Cardiac muscle cell (in vitro differentiated cells and primary cell): ENCODE measurements around the gene TAS2R14. TPM values are rescaled to one million over a fixed set of nuclear protein-coding genes. Genes with fewer than 3 reads are reported as not detected.
A peak's percentile ranks its signal among the peaks of the same experiment; 100 is the strongest.

Experiments used
- DNase-seq, 2 donors: peaks; one replicate each; pipeline versions ENCODE4 v3.0.0 to v3.0.0-alpha.2; 2010 to 2017; ENCODE audit warnings: low read depth in 1 of 2, low spot score in 1 of 2
- H3K27ac ChIP-seq: fragments of 200-600 bp; sonication (generic); 2 replicates; pipeline ENCODE4 v1.5.1; 2016
- H3K27me3 ChIP-seq: fragments of 200-600 bp; sonication (generic); 2 replicates; pipeline ENCODE4 v1.6.0; 2016; ENCODE audit warnings: control low read depth
- H3K36me3 ChIP-seq: fragments of 200-600 bp; sonication (generic); 2 replicates; pipeline ENCODE4 v1.5.1; 2016; ENCODE audit warnings: control low read depth
- H3K4me1 ChIP-seq: fragments of 200-600 bp; sonication (generic); 2 replicates; pipeline ENCODE4 v1.8.1; 2017; ENCODE audit warnings: low read depth, mild to moderate bottlenecking, mixed run types
- H3K4me3 ChIP-seq: fragments of 200-600 bp; sonication (generic); 2 replicates; pipeline ENCODE4 v1.5.1; 2016; ENCODE audit warnings: mild to moderate bottlenecking
- H3K9me3 ChIP-seq: fragments of 200-600 bp; sonication (generic); 2 replicates; pipeline ENCODE4 v1.5.1; 2017; ENCODE audit warnings: low read depth, mild to moderate bottlenecking, control low read depth
- polyA plus RNA-seq: library from polyadenylated mRNA; unstranded; fragments of >200 nt; fragmentation: Nextera tagmentation; extraction: Ambion mirVana; gene quantifications from 2 replicates; pipeline ENCODE4 v1.2.1, GENCODE V29; 2016
- total RNA-seq: library from RNA; depleted of rRNA; stranded (reverse); fragments of >200 nt; gene quantifications from 2 replicates; pipeline ENCODE4 v1.2.3, GENCODE V29; 2016
- TF ChIP-seq, protein P1 (sequence below): IDR thresholded peaks from 2 replicates; pipeline ENCODE4 v1.5.1; 2012; ENCODE audit warnings: low read depth, mild to moderate bottlenecking, low read length

Gene TAS2R14
- total and polyA plus RNA-seq, 2 experiments from 2014 or later: 3.0 to 3.2 TPM

DNA sequence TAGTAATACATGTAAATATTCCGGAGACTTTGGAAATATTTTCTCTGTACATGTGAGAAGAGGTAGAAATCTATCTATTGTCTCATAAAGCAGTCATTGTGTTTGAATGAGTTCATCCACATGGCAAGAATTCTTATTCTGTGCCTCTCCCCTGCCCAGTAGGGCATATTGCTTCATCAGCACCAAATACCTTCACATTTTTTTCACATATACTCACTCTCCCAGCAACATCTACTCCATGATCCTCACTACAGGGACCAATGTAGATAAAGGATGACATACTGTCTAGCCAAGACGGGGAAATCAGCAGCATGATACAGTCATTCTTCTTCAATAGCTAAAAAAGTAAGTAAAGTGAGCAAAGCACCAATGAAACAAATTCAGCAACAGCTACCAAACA is 1.3 kb upstream of the TAS2R14 start:
- Histone ChIP-seq H3K36me3 (no peaks in the 10 kb centered on the region), H3K27me3 (no peaks in the 10 kb centered on the region), H3K27ac (no peak overlapping the region), H3K9me3 (no peaks in the 10 kb centered on the region), H3K4me1 (no peaks in the 10 kb centered on the region), H3K4me3 (no peak overlapping the region)
- TF ChIP-seq, protein P1, sequence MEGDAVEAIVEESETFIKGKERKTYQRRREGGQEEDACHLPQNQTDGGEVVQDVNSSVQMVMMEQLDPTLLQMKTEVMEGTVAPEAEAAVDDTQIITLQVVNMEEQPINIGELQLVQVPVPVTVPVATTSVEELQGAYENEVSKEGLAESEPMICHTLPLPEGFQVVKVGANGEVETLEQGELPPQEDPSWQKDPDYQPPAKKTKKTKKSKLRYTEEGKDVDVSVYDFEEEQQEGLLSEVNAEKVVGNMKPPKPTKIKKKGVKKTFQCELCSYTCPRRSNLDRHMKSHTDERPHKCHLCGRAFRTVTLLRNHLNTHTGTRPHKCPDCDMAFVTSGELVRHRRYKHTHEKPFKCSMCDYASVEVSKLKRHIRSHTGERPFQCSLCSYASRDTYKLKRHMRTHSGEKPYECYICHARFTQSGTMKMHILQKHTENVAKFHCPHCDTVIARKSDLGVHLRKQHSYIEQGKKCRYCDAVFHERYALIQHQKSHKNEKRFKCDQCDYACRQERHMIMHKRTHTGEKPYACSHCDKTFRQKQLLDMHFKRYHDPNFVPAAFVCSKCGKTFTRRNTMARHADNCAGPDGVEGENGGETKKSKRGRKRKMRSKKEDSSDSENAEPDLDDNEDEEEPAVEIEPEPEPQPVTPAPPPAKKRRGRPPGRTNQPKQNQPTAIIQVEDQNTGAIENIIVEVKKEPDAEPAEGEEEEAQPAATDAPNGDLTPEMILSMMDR: no peak
- peak in 1 of 2 donors; percentile 57 for DNase-seq

- no peak for DNase-seq
- Histone ChIP-seq H3K4me3 (no peak overlapping the region), H3K27me3 (no peaks in the 10 kb centered on the region), H3K9me3 (no peaks in the 10 kb centered on the region), H3K27ac (no peak overlapping the region), H3K4me1 (no peaks in the 10 kb centered on the region), H3K36me3 (no peaks in the 10 kb centered on the region)
- TF ChIP-seq, protein P1: no peak
Measured at GRCh38 chr12:10936506-10936905, 2.6 kb downstream of the TAS2R14 start.

GRCh38 chr12:10928746-10929286 is 10.2 kb downstream of the TAS2R14 start, which contains the start of gene PRH2:
Gene PRH2, plus strand, starts transcription at chr12:10929236. Its CDS starts 38 bp downstream, at chr12:10929274.
- no peaks in the 10 kb centered on the region for H3K9me3 ChIP-seq
- DNase-seq: no peak
- no peak within 1 kb of the TSS for H3K4me3 ChIP-seq
- H3K36me3 ChIP-seq: no peaks in the 10 kb centered on the region
- TF ChIP-seq, protein P1: no peak
- H3K27ac ChIP-seq: no peak within 1 kb of the TSS
- H3K4me1 ChIP-seq: no peaks in the 10 kb centered on the region
- H3K27me3 ChIP-seq: no peaks in the 10 kb centered on the region

- H3K27me3 ChIP-seq: no peaks in the 10 kb centered on the region
- no peak overlapping the region for H3K4me3 ChIP-seq
- TF ChIP-seq, protein P1: no peak
- H3K36me3 ChIP-seq: no peaks in the 10 kb centered on the region
- H3K9me3 ChIP-seq: no peaks in the 10 kb centered on the region
- H3K4me1 ChIP-seq: no peaks in the 10 kb centered on the region
- no peak for DNase-seq
- H3K27ac ChIP-seq: no peak overlapping the region
Measured at GRCh38 chr12:10926269-10926668, 12.8 kb downstream of the TAS2R14 start.

DNA sequence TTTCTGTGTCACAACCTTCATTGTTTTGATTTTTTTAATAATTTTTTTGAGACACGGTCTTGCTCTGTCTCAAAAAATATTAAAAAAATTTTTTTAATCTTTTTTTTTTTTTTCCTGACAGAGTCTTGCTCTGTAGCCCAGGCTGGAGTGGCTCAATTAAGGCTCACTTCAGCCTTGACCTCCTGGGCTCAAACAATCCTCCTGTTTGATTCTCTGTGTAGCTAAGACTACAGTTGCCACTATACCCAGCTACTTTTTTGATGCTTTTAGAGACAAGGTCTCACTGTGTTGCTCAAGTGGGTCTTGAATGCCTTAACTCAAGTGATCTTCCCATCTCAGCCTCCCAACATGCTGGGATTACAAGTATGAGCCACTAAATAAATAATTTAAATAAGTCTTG is 19.3 kb downstream of the TAS2R14 start:
- Histone ChIP-seq H3K27me3 (no peaks in the 10 kb centered on the region), H3K36me3 (no peaks in the 10 kb centered on the region), H3K4me3 (no peak overlapping the region), H3K4me1 (no peaks in the 10 kb centered on the region), H3K9me3 (no peaks in the 10 kb centered on the region), H3K27ac (no peak overlapping the region)
- no peak for DNase-seq
- TF ChIP-seq, protein P1: no peak
